Stimulated activated CD8-positive, alpha-beta memory T cell treated with anti-CD3 and anti-CD28 coated beads, Interleukin-7, amount 100 ng/mL, for 48 hours (primary cell): ENCODE results near the gene ARL6IP1.

Experiments used
- DNase-seq, 2 donors: peaks; one replicate each; pipeline ENCODE4 v3.0.0-alpha.2; 2020; ENCODE audit warnings: low read depth in 1 of 2; ENCODE audit errors: extremely low read depth in 1 of 2

Gene ARL6IP1

DNA sequence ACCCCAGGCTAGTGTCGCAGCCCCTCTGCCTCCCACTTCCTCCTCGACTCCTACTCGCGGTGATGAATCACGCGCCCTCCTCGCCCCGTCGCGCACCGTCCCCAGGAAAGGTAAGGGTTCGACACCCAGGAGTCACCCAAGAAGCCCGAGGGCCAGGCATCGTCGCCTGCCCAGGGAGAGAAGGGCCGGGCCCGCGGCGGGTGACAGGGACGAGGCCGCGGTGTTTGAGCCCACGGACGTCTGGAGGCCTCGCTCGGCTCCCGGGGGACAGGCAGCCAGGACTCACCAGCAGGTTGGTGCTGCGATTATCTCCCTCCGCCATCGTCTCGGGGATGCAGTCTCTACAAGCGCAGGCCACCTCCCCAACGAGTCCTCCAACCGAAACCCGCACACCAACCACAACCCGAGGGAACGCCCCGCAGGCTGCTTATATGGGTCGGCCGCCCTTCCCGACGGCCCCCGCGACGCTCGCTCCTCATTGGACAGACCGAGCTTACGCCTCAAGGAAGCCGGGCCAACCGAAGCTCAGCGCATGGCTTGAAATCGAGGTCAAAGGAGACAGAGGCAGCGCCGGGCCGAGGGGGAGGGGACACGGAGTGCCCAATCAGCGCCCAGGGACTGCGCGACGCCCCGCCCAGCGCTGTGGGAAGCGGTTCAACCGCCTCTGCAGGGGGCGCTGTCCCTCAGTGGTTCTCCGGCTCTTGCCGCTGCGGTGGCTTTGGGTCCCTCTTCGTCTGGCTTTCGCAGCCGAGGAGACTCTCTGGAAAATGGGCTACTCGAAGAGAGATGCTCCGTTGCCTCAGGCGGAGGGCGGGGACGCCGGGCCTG lies at the start of gene ARL6IP1:
Gene ARL6IP1, minus strand, starts transcription at position 405 of the 828 bp plus-strand sequence. Its CDS starts 83 bp downstream, at position 322.
- DNase-seq: peak; percentile 96 to 99

DNA sequence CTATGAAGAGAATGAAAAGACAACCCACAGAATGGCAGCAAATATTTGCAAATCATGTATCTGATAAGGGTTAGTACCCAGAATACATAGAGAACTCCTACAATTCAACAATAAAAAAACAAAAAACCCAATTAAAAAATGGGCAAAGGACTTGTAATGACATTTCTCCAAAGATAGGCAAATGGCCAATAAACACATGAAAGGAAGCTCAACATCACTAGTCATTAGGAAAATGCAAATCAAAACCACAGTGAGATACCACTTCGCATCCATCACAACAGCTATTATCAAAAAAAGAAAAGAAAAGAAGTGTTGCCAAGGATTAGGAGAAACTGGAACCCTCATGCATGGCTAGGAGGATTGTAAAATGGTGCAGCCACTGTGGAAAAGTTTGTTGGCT lies 45.1 kb upstream of the ARL6IP1 start:
- no peak for DNase-seq

DNA sequence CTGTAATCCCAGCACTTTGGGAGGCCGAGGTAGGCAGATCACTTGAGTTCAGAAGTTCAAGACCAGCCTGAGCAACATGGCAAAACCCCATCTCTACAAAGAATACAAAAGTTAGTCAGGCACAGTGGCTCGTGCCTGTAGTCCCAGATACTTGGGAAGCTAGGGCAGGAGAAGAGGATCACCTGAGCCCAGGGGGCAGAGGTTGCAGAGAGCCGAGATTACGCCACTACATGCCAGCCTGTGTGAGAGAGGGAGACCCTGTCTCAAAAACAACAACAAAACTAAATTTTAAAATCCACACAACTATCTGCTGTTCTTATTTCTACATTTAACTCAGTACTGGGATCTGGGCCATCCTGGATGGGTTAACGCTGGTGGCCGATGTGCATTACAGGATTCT lies 41.2 kb upstream of the ARL6IP1 start:
- no peak for DNase-seq

DNA sequence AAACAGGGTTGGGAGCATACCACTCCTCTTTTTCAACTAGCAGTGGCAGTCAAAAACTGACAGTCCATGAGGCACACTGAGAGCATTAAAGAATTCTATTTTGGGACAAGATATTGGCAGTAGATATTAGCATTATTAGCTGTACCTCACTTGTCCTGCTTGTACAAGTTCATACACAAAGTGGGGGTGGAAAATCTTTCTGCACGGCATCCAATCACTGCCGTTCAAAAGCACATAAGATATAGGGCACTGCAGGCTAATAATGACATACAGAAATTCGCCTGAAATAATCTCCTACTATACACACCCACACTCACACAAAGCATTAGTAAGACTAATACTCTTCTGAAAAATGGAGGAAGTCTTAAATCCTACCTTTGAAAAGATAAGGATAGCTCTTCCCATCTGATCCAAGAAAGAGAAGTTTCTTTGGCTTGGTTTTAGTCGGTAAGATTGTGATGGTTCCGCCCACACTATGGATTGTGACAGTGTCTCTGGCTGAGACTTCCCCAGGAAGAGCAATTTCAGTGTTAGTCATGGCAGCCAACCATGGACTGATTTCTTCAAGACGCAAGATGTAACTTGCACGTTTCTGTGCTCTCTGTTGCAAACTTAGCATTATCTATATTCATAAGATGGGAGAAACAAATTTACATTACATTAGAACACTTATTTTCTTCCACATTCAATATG lies 40.6 kb upstream of the ARL6IP1 start:
- no peak for DNase-seq

DNA sequence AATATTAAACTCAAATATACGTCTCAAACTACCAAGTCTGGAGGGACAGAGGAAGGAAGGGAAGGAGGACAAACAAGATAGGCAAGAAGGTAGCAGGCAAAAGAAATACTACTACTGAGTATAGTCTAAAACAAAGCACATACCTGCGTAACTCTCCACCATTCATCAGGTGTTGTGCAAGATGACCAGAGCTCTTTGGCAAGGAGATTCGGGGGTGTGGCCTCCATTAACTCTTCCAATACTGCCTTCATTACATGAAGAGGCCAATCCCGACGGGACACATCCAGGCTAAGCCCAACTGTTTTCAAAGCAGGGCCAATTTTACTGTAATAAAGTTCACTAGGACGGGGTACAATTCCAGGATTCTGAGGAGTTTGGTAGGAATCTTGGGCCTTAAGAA lies 38.2 kb upstream of the ARL6IP1 start:
- no peak for DNase-seq

DNA sequence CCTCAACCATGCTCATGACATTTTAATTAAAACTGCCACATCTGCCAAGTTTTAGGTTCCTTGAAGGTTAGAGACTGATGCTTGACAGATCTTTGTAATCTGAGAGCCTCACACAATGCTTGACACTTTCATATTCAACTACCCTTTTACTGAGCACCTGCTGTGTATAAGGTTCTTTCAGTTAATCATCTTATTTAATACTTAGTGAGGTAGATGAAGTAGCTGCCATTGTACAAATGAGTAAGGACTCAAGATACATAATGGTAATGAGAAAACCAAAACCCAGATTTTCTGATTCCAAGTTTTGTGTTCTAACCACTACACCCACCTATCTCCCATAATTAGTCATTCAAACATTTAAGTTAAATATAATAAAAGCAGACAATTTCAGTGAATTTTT lies 35.4 kb upstream of the ARL6IP1 start:
- DNase-seq: no peak

DNA sequence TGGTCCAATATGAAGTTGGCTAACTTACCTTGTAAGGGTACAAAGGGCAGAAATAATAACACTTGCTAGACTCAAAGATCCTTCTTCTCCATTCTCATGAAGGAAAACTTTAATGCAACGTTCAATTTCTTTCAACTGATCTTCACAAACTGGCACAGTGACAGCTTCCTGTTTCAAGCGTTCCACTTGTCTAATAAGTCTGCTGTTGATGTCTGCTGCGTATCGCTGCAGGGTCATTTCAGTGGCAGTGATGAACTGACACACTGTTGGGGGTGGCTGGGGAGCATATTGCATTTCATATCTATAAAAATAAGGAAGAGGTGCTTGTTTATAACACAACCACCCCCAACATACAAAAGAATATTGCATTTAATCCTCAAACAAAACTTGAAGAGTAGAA lies 33.5 kb upstream of the ARL6IP1 start:
- DNase-seq: no peak

DNA sequence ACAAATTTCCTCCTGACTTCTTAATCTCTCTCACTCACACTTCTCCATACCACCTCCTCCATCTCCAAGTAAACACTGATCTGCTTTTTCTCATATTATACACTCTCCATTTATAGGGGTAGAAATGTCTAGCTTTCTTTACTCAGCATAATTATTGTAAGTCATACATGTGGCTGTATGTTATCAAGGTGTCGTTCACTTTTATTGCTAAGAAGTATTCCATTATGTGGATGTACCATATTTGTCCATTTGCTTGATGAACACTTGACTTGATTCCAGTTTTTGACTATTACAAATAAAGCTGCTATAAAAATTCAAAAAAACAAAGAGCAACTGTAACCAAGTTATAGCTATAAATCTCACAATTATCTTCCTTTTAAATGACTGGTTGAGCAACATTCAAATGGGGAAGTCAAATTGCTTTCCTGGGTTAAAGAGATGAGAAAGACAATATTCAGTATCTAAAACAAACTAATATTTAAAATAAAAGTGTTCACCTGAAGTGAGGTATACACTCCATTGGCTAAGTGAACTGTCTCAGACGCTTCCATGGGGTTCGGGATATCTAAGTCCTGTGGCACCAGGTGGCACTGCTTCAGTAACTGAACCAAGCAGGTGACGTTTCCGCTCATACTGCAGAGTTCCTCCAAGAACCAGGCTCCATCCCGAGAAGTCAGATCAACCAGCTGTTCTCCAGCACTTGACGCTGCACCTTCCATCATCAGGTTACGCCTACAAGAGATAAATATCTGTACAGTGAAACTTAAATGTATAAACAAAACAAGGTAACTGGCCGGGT lies 32.6 kb upstream of the ARL6IP1 start:
- no peak for DNase-seq

DNA sequence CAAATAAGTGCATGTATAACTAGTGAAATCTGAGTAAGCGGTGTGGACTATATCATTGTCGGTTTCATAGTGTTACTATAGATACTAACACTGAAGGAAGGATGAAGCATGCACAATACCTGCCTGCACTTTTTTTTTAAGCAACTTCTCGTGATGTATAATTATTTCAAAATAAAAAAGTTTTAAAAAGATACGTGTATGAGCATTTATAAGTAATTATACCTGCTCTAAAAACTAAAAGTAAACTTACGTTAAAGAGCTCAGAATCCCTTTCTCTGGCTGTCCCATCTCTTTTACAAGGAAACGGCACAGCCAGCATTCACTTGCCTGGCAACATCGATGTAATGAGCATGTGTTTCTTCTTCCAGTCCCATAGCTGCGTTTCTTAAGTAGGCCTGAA lies 31.3 kb upstream of the ARL6IP1 start:
- no peak for DNase-seq

DNA sequence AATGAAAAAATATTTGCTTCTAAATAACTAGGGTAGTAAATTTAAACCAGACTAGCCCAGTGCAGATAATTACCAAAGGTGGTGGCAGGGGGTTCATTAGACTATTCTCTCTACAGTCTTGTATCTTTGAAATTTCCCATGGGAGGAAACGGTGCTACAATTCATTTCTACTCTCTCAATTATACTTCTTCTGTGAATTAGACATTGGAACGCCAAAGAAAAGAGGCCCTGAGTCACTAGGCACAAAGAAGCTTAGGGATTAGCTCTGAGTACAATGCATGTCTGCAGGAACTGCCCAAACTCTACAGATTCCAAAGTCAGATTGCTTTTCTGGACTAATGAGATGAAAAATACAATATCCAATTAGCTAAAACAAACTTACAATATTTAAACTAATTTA lies 30.7 kb upstream of the ARL6IP1 start:
- DNase-seq: no peak

DNA sequence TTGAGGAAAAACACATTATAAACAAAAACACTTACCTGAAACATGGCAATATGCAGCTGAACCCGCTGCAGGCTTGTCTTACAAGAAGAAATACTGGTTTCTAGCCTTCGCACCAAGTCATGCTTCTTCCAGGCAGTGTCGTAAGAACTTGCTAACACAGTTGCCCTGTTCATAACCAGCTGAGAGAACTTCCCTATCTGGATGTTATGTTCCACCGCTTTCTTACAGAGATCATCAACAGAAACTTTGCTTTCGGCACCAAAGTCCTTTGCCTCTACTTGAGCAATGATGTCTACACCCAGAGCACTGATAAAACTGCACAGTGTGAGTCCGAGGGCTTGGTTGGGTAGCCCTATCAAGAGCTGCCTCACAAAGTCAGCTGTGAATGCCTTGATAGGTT lies 27.9 kb upstream of the ARL6IP1 start:
- DNase-seq: no peak

DNA sequence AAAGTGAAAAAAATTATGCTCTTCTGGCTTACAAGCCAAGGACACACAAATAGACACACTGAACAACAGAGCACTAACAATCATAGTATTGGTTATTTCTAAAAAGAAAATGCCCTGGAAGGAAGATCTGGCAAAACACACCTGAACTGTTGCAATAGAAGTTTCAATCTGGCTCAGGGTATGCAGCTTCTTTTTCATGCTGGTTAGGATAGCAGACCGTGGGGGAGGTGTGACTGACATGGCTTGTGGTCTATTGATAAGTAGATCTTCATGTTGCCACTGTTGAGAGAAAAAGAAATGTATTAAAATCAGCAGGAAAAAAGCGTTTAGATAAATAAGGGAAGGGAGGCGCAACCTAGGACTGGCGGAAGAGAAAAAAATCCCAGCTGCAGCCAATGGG lies 26.5 kb upstream of the ARL6IP1 start:
- peak in 1 of 2 donors; percentile 7 for DNase-seq

DNA sequence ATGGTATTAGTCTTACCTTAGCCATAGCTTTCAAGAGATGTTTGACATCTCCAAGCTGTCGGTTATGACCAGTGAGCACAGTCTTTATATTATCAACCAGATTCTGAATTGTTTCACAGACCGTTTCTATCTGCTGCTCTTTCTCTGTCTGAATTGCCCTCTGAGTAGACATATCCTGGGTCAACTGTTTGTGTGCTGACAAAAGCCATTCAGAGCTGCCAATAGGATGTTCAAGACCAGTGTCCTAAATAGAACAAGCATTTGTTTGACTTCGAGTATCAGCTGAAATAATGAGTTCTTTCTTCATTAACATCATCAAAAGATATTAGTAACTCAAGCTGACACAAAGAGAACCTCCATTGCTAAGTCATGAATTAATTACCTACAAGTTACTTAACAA lies 14.9 kb upstream of the ARL6IP1 start:
- no peak for DNase-seq

DNA sequence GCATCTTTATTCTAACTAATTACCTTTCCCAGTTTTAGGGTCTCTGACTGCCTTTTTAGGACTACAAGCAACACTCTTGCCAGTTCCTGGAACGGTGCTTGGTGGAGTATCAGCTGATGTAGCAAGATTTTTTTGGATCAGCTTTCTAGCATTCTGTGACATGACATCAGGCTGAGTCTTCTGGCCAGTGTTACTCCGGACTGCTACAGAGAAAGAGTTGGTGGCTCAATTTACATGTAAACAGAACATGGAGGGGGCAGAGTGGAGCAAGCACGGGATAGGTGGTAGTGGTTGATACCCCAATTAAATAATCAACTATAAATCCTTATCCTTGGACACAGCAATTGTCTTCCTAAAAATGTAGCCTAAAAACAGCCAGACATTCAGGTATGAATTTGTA lies 10.6 kb upstream of the ARL6IP1 start:
- no peak for DNase-seq

DNA sequence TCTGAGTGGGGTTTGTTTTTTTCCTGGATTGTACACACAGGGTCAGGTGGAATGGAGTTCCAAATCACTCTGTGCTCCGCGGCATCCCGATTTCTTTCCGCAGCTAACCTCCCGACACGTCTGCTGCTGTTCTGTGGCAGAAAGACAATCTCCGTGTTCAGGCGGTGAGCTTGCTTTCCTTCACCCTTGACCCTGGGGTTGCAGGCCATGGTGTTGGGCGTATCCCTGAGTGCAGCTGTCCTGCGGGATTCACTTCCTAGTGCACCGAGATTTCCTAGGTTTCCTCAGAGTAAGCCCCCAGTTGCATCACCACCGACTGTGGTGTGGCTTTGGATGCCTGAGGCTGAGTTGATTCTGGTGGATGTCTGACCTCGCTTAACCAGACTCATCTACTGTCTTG lies 7.8 kb upstream of the ARL6IP1 start:
- DNase-seq: no peak

DNA sequence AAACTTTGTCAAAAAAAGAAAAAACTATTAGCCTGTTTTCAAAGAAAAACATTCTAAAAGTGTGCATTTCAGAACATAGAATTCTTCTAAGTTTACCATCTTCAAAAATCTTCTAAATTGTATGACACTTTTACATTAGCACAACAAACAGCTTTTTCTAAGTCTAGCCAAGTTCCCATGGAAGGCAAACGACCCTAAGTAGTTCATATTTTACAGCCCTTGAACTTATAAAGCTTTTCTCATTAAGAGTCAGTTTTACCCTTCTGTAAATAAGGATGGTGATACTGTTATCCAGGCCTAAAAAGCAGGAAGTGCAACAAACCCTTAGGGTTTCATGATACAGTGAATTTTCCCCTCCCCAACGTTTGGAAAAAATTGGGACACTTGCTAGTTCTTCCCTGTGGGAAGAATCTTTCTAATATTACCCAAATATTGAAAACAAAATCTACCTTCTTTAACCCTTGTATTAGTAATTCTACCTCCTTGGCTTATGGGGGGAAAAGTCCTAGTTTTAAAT lies 4.0 kb upstream of the ARL6IP1 start:
- no peak for DNase-seq

DNA sequence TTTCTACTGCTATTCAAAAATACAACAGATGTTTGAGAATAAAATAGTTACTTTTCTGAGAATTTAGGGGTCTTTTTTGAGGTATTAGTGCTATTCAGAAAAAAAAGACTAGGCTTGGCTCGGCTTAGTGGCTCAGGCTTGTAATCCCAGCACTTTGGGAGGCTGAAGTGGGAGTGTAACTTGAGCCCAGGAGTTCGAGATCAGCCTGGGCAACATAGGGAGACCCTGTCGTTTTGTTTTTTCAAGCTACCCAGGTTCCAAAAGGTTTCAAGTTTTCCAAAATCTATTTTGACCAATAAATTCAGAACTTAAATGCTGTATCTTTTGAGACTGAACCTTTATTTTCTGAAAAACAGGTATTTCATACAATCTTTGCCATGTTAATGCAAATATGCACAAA lies 3.2 kb upstream of the ARL6IP1 start:
- no peak for DNase-seq

DNA sequence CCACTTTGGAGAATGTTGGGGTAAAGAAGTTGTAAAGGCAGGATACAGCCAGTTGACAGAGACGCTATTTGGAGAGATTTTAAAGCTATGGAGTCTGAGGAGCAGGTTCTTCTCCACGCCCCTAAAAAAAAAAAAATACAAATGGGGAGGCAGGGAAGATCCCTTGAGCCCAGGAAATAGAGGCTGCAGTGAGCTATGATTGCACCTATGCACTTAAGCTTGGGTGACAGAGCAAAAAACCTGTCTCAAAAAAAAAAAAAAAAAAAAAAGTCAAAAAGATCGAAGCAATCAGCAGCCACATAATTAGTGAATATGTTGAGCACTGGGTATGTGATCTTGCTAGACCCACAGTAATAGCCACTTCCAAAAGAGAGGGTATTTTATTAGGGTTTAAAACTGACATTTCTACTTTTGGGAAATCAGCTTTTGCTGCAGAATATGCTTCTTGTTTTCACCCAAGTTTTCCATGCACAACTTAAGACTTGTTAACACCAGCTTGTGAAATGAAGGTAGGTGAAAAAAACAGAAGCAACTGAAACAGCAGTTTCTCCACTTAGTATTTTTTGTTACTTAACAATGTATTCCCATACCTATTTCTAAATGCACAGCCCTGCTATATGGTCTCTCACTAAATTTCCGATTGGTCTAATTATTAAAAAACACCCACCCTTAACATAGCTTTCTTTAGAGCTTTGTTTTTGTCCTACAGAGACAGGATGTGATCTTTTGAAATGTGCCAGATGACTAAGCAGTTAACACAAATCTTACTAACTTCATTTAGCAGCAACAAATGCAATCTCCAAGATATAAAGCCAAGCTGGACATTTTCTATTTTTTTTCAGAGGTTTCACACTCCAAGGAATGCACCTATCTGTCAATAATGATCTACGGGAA lies 2.5 kb upstream of the ARL6IP1 start:
- DNase-seq: no peak

DNA sequence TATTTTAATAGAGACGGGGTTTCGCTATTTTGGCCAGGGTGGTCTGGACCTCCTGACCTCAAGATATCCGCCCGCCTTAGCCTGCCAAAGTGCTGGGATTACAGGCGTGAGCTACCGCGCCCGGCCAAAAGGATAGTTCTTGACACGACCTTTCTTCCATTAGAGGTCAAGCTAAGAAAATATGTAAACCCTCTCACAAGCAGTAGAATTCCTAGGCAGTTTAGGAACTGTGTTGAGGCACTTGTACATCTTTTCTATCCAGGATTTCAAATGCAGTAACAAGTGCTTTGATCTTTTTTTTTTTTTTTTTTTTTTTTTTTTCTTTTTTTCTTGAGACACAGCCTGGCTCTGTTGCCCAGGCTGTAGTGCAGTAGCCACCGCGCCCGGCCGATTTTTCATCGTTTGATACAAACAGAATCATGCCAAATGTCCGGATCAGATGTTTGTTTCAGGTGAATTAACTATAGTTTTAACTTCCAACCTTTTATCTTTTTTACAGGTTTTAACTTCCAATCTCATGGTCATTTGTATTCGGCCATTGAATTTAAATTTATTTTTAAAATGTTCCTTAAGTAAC lies 1.5 kb upstream of the ARL6IP1 start:
- DNase-seq: no peak

DNA sequence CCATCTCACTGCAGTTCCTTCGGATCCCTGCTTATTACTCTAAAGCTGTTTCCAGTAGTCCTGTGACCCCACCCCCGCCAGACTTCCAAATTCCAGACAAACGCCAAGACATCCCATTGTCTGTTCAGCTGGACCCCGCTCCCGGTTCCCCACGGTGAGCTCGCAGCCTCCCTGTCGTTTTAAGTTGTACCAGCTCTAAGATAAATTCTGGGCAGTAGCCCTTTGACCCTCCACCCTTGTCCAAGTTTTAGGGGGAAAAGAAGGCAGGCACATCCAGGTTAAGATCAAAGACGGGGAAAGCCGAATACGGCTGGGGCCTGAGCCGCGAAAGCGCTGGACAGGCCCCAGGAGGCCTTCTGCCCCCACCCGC lies 589 bp downstream of the ARL6IP1 start:
- no peak for DNase-seq
